Neuron (in vitro differentiated cells): ENCODE measurements around the gene COL11A2.
"Not testable (repeated sequence)": the region's sequence is repeated elsewhere in the genome, so short reads cannot be mapped to it uniquely, and the experiment has no call there.

Experiments
- H2AFZ ChIP-seq: one replicate; pipeline ENCODE4 v1.6.1; 2013; ENCODE audit warnings: low read depth, mild to moderate bottlenecking, inconsistent platforms, low read length, moderate library complexity
- H3K27me3 ChIP-seq: one replicate; pipeline ENCODE4 v1.6.1; 2013; ENCODE audit warnings: low read length; ENCODE audit not compliant: insufficient read depth
- H3K36me3 ChIP-seq: one replicate; pipeline ENCODE4 v1.6.1; 2013; ENCODE audit warnings: low read length; ENCODE audit not compliant: insufficient read depth
- H3K4me1 ChIP-seq: one replicate; pipeline ENCODE4 v1.6.1; 2013; ENCODE audit warnings: low read length; ENCODE audit not compliant: insufficient read depth
- H3K4me3 ChIP-seq: 2 replicates; pipeline ENCODE4 v1.5.1; 2013; ENCODE audit warnings: mild to moderate bottlenecking, low read length, moderate library complexity
- H3K9me3 ChIP-seq: one replicate; pipeline ENCODE4 v1.6.1; 2013; ENCODE audit warnings: low read length

COL11A2 gene

GRCh38 chr6:33192105-33192646, at the start of gene COL11A2:
Gene COL11A2, minus strand, starts transcription at chr6:33192467. Its CDS starts 227 bp downstream, at chr6:33192240.
- Histone ChIP-seq H3K36me3 (peaks cover 31% of the 10 kb centered on the region), H3K4me1 (peaks cover 9% of the 10 kb centered on the region), H3K9me3 (no peaks in the 10 kb centered on the region), H3K4me3 (no peak within 1 kb of the TSS), H3K27me3 (no peaks in the 10 kb centered on the region), H2AFZ (no peak within 1 kb of the TSS)

- Histone ChIP-seq H3K4me3 (no peak overlapping the region), H3K9me3 (no peaks in the 10 kb centered on the region), H3K4me1 (no peaks in the 10 kb centered on the region), H2AFZ (no peak overlapping the region), H3K36me3 (no peaks in the 10 kb centered on the region), H3K27me3 (no peaks in the 10 kb centered on the region)
Measured at GRCh38 chr6:33241968-33242367, 49.7 kb upstream of the COL11A2 start.

- no peak overlapping the region for H2AFZ ChIP-seq
- no peaks in the 10 kb centered on the region for H3K9me3 ChIP-seq
- no peak overlapping the region for H3K4me3 ChIP-seq
- H3K27me3 ChIP-seq, result peaks cover 5% of the 10 kb centered on the region
- no peaks in the 10 kb centered on the region for H3K4me1 ChIP-seq
- H3K36me3 ChIP-seq, result no peaks in the 10 kb centered on the region
Measured at GRCh38 chr6:33237741-33238140, 45.5 kb upstream of the COL11A2 start.

- H3K4me1 ChIP-seq, result no peaks in the 10 kb centered on the region
- no peak overlapping the region for H3K4me3 ChIP-seq
- no peaks in the 10 kb centered on the region for H3K36me3 ChIP-seq
- peaks cover 5% of the 10 kb centered on the region for H3K27me3 ChIP-seq
- H3K9me3 ChIP-seq, result no peaks in the 10 kb centered on the region
- no peak overlapping the region for H2AFZ ChIP-seq
Measured at GRCh38 chr6:33236852-33237251, 44.6 kb upstream of the COL11A2 start.

- Histone ChIP-seq H3K27me3 (peaks cover 5% of the 10 kb centered on the region), H3K4me3 (no peak overlapping the region), H3K4me1 (no peaks in the 10 kb centered on the region), H3K36me3 (no peaks in the 10 kb centered on the region), H3K9me3 (no peaks in the 10 kb centered on the region), H2AFZ (no peak overlapping the region)
Measured at GRCh38 chr6:33236328-33236727, 44.1 kb upstream of the COL11A2 start.

- no peak overlapping the region for H2AFZ ChIP-seq
- no peaks in the 10 kb centered on the region for H3K9me3 ChIP-seq
- no peaks in the 10 kb centered on the region for H3K36me3 ChIP-seq
- no peak overlapping the region for H3K4me3 ChIP-seq
- peaks cover 5% of the 10 kb centered on the region for H3K27me3 ChIP-seq
- H3K4me1 ChIP-seq, result no peaks in the 10 kb centered on the region
Measured at GRCh38 chr6:33235221-33235634, 43.0 kb upstream of the COL11A2 start.

- not testable (repeated sequence) for H3K9me3 ChIP-seq, H3K36me3 ChIP-seq, H3K4me3 ChIP-seq, H3K27me3 ChIP-seq, H3K4me1 ChIP-seq, H2AFZ ChIP-seq
Measured at GRCh38 chr6:33226503-33227120, 34.3 kb upstream of the COL11A2 start.

GRCh38 chr6:33217681-33218080, 25.4 kb upstream of the COL11A2 start:
- peaks cover 24% of the 10 kb centered on the region for H3K4me1 ChIP-seq
- no peaks in the 10 kb centered on the region for H3K27me3 ChIP-seq
- H3K36me3 ChIP-seq, result no peaks in the 10 kb centered on the region
- H3K4me3 ChIP-seq, result no peak overlapping the region
- no peaks in the 10 kb centered on the region for H3K9me3 ChIP-seq
- H2AFZ ChIP-seq, result no peak overlapping the region

- Histone ChIP-seq H3K4me1 (peaks cover 29% of the 10 kb centered on the region), H3K4me3 (no peak overlapping the region), H3K36me3 (peaks cover 2% of the 10 kb centered on the region), H3K9me3 (no peaks in the 10 kb centered on the region), H3K27me3 (no peaks in the 10 kb centered on the region), H2AFZ (no peak overlapping the region)
Measured at GRCh38 chr6:33217246-33217645, 25.0 kb upstream of the COL11A2 start.

- H3K36me3 ChIP-seq, result peaks cover 11% of the 10 kb centered on the region
- H3K4me3 ChIP-seq, result no peak overlapping the region
- H3K27me3 ChIP-seq, result no peaks in the 10 kb centered on the region
- no peak overlapping the region for H2AFZ ChIP-seq
- H3K4me1 ChIP-seq, result peaks cover 38% of the 10 kb centered on the region
- no peaks in the 10 kb centered on the region for H3K9me3 ChIP-seq
Measured at GRCh38 chr6:33216117-33216649, 23.9 kb upstream of the COL11A2 start.

GRCh38 chr6:33215271-33216116, 23.2 kb upstream of the COL11A2 start:
- Histone ChIP-seq H3K4me1 (peaks cover 44% of the 10 kb centered on the region), H3K27me3 (no peaks in the 10 kb centered on the region), H3K36me3 (peaks cover 17% of the 10 kb centered on the region), H2AFZ (no peak overlapping the region), H3K4me3 (no peak overlapping the region), H3K9me3 (no peaks in the 10 kb centered on the region)

GRCh38 chr6:33213989-33214335, 21.7 kb upstream of the COL11A2 start:
- Histone ChIP-seq H3K4me1 (peaks cover 60% of the 10 kb centered on the region), H3K27me3 (no peaks in the 10 kb centered on the region), H2AFZ (no peak overlapping the region), H3K4me3 (no peak overlapping the region), H3K9me3 (no peaks in the 10 kb centered on the region), H3K36me3 (peaks cover 32% of the 10 kb centered on the region)
